OCI-LY7 (cell line): Measurements from ENCODE around the gene TCEA3. TPM values are rescaled to one million over a fixed set of nuclear protein-coding genes. Genes with fewer than 3 reads are reported as not detected.

ENCODE experiments used
- BruUV-seq: library from RNA; stranded (reverse); fragments of 400-500 nt; replicated peaks from 2 replicates; lab custom pipeline; 2021; lab: Mats Ljungman, UMichigan
- CTCF ChIA-PET: fragments of 300-600 bp; sonication (Branson Sonifier 250); formaldehyde crosslinking; loops from one replicate; lab custom pipeline; 2022; ENCODE audit warnings: antibody characterized with exemption; ENCODE audit not compliant: unreplicated experiment; lab: Charles Lee
- POLR2A ChIA-PET: fragments of 300-600 bp; sonication (Branson Sonifier 250); formaldehyde crosslinking; loops from one replicate; lab custom pipeline; 2022; ENCODE audit warnings: antibody characterized with exemption; lab: Charles Lee
- DNase-seq: peaks from one replicate; pipeline ENCODE4 v3.0.0-alpha.2; 2015; ENCODE audit warnings: low spot score
- H2AFZ ChIP-seq: fragments of 200-600 bp; sonication (generic), shearing (Covaris generic); 2 replicates; pipeline ENCODE4 v1.6.1; 2014; ENCODE audit warnings: mild to moderate bottlenecking, antibody characterized with exemption, low read length, moderate library complexity
- H3K27ac ChIP-seq: fragments of 200-600 bp; sonication (generic); 2 replicates; pipeline ENCODE4 v1.5.1; 2014; ENCODE audit warnings: mixed run types, low read depth, mild to moderate bottlenecking, moderate library complexity, low read length, inconsistent platforms; ENCODE audit not compliant: poor library complexity, severe bottlenecking
- H3K36me3 ChIP-seq: fragments of 200-600 bp; sonication (generic); 2 replicates; pipeline ENCODE4 v1.6.1; 2014; ENCODE audit warnings: mild to moderate bottlenecking, antibody characterized with exemption, low read length, moderate library complexity, mixed read lengths; ENCODE audit not compliant: insufficient read depth
- H3K4me1 ChIP-seq: fragments of 200-600 bp; sonication (generic); 2 replicates; pipeline ENCODE4 v1.5.1; 2014; ENCODE audit warnings: mild to moderate bottlenecking, low read length; ENCODE audit not compliant: insufficient read depth, poor library complexity, severe bottlenecking
- H3K4me2 ChIP-seq: fragments of 200-600 bp; sonication (generic); 2 replicates; pipeline ENCODE4 v1.6.1; 2014; ENCODE audit warnings: mild to moderate bottlenecking, low read length
- H3K4me3 ChIP-seq: fragments of 200-600 bp; sonication (generic); 2 replicates; pipeline ENCODE4 v1.5.1; 2014; ENCODE audit warnings: mild to moderate bottlenecking, low read depth, low read length; ENCODE audit not compliant: poor library complexity, severe bottlenecking
- H3K79me2 ChIP-seq: fragments of 200-600 bp; sonication (generic); 2 replicates; pipeline ENCODE4 v1.6.1; 2016; ENCODE audit warnings: low read depth, mild to moderate bottlenecking, low read length, moderate library complexity, mixed read lengths; ENCODE audit not compliant: insufficient read depth
- H3K9me2 ChIP-seq: fragments of 200-600 bp; sonication (generic); 2 replicates; pipeline ENCODE4 v1.6.1; 2016; ENCODE audit warnings: mild to moderate bottlenecking, low read length, mixed read lengths; ENCODE audit not compliant: insufficient read depth
- H3K9me3 ChIP-seq: fragments of 200-600 bp; sonication (generic); 2 replicates; pipeline ENCODE4 v1.6.1; 2014; ENCODE audit warnings: mild to moderate bottlenecking, mixed run types, low read length, mixed read lengths
- H4K20me1 ChIP-seq: fragments of 200-600 bp; sonication (generic); 2 replicates; pipeline ENCODE4 v1.6.1; 2014; ENCODE audit warnings: mild to moderate bottlenecking, antibody characterized with exemption, low read length, moderate library complexity, mixed read lengths; ENCODE audit not compliant: insufficient read depth
- EZH2phosphoT487 ChIP-seq: fragments of 200-600 bp; sonication (generic); IDR thresholded peaks from 2 replicates; pipeline ENCODE4 v1.6.1; 2018; ENCODE audit warnings: low read depth, borderline replicate concordance, mild to moderate bottlenecking, mixed run types, antibody characterized with exemption, low read length, moderate library complexity, mixed read lengths
- intact Hi-C: fragments of 100-400 bp; cut with micrococcal nuclease; formaldehyde crosslinking; loops from one replicate; pipeline ENCODE4 v1.10.0; 2022; ENCODE audit not compliant: unreplicated experiment
- total RNA-seq, 2 experiments: library from RNA; depleted of rRNA in 1 of 2; stranded (reverse); fragments of >200 nt in 1 of 2; shearing (Covaris generic) in 1 of 2; gene quantifications; 2 replicates each; pipeline ENCODE4 v1.2.3, GENCODE V29; 2014 to 2022
- TF ChIP-seq, protein P1 (sequence below): fragments of 200-600 bp; sonication (generic); conservative IDR thresholded peaks from 2 replicates; pipeline ENCODE4 v1.5.1; 2014; ENCODE audit warnings: mild to moderate bottlenecking, antibody characterized with exemption, low read length, moderate library complexity, mixed read lengths

The TCEA3 gene
- total RNA-seq, 2 experiments from 2014 or later, result not detected

GRCh38 chr1:23405946-23406345 is 18.6 kb downstream of the TCEA3 start:
- intact Hi-C loops, result loop anchor here (2.0 to 10.0 kb wide), 2 partner anchors 37 to 71 kb away; partner anchors contain the start of gene ZNF436
- H3K79me2 ChIP-seq, result no peaks in the 10 kb centered on the region
- no peaks in the 10 kb centered on the region for H3K9me3 ChIP-seq
- no peak overlapping the region for H3K4me2 ChIP-seq
- POLR2A ChIA-PET, result interaction anchor here (0.5 kb wide), 1 partner anchor 287 kb away, joined by 5 read pairs; no protein-coding TSS in a partner anchor
- H3K4me3 ChIP-seq, result no peak overlapping the region
- CTCF ChIA-PET, result no interaction called here
- H2AFZ ChIP-seq, result no peak overlapping the region
- no peak overlapping the region for H3K27ac ChIP-seq
- peaks cover 5% of the 10 kb centered on the region for H3K4me1 ChIP-seq
- no peak for DNase-seq
- TF ChIP-seq, protein P1, sequence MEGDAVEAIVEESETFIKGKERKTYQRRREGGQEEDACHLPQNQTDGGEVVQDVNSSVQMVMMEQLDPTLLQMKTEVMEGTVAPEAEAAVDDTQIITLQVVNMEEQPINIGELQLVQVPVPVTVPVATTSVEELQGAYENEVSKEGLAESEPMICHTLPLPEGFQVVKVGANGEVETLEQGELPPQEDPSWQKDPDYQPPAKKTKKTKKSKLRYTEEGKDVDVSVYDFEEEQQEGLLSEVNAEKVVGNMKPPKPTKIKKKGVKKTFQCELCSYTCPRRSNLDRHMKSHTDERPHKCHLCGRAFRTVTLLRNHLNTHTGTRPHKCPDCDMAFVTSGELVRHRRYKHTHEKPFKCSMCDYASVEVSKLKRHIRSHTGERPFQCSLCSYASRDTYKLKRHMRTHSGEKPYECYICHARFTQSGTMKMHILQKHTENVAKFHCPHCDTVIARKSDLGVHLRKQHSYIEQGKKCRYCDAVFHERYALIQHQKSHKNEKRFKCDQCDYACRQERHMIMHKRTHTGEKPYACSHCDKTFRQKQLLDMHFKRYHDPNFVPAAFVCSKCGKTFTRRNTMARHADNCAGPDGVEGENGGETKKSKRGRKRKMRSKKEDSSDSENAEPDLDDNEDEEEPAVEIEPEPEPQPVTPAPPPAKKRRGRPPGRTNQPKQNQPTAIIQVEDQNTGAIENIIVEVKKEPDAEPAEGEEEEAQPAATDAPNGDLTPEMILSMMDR, result no peak
- no peak for TF ChIP-seq EZH2phosphoT487
- H3K36me3 ChIP-seq, result no peaks in the 10 kb centered on the region
- BruUV-seq, result no TSS peak
- no peaks in the 10 kb centered on the region for H3K9me2 ChIP-seq
- H4K20me1 ChIP-seq, result no peaks in the 10 kb centered on the region

DNA sequence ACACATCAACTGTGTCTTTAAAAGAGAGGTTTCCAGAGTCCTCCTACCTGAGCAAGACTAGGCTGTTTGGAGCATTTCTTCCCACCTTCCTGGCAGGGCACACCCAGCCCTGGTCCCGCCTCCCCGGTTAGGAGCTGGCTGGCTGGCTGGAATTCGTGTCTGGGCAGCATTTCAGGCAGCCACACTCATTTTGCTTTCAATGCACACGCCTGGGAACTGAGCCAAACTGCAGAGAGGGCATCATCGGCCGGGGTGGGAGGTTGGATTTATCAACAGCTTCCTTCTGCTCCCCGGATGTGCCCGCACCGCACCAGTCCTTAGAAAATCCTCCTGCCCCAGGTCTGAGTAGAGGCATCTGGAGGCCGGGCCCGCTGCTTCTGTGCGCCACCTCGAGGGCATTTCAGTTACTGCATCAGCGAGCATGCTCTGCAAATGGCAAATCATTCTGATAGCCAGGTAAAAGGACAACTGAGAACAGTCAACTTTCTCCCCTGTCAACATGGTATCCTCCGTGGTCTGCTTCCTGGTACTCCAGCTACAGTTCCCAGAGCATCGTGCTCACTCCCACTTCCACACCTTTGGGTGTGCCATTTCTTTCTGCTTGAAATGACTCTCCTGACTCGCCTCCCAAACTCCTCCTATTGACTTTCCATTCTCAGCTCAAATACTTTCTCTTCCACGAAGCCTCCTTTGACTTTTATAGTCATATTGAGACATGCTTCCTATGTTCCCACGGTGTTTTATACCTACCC is 20.6 kb downstream of the TCEA3 start:
- CTCF ChIA-PET, result interaction anchor here (1.0 kb wide), 1 partner anchor 36 kb away, joined by 6 read pairs; no protein-coding TSS in a partner anchor
- H3K79me2 ChIP-seq, result no peaks in the 10 kb centered on the region
- TF ChIP-seq EZH2phosphoT487, result no peak
- TF ChIP-seq, protein P1, result peak; percentile 94
- H3K4me3 ChIP-seq, result no peak overlapping the region
- peak overlapping the region; percentile 56 for H2AFZ ChIP-seq
- no peaks in the 10 kb centered on the region for H4K20me1 ChIP-seq
- BruUV-seq, result no TSS peak
- H3K4me1 ChIP-seq, result peaks cover 5% of the 10 kb centered on the region
- no peaks in the 10 kb centered on the region for H3K9me2 ChIP-seq
- no peak overlapping the region for H3K27ac ChIP-seq
- POLR2A ChIA-PET, result interaction anchor here (0.9 to 1.1 kb wide), 2 partner anchors 34 to 35 kb away, joined by 3 read pairs; no protein-coding TSS in a partner anchor
- no peaks in the 10 kb centered on the region for H3K9me3 ChIP-seq
- peak; percentile 76 for DNase-seq
- H3K4me2 ChIP-seq, result peak overlapping the region; percentile 31
- intact Hi-C loops, result loop anchor here (2.0 to 10.0 kb wide), 3 partner anchors 35 to 112 kb away; partner anchors contain the start of gene ZNF436
- no peaks in the 10 kb centered on the region for H3K36me3 ChIP-seq
